ENCODE measurements around the gene TCP11L2. TPM values are rescaled to one million over a fixed set of nuclear protein-coding genes. Genes with fewer than 3 reads are reported as not detected.

The TCP11L2 gene
- total RNA-seq, 4 donors from 2014 or later, result 8.0 to 47.8 (median 41.7) TPM

- in situ Hi-C loops (cut with MboI; ENCODE audit: low pct_ligation_motif_present in 1 of 4, low pct_unique_long_range_greater_than_20kb in 1 of 4, low sequenced_read_pairs in 3 of 4) (no loop called here), intact Hi-C loops (cut with DNase I; ENCODE audit: low total_unique reads) (no loop called here)
- DNase-seq, result no peak
- no peak overlapping the region for H3K4me3 ChIP-seq
- no peaks in the 10 kb centered on the region for H3K9me3 ChIP-seq
- peaks cover 0 to 37% (median 18%) of the 10 kb centered on the region in 4 donors for H3K36me3 ChIP-seq
- H3K27me3 ChIP-seq, result no peaks in the 10 kb centered on the region
- peaks cover 0 to 16% (median 5%) of the 10 kb centered on the region in 4 donors for H3K4me1 ChIP-seq
- no peak overlapping the region for H3K27ac ChIP-seq
- TF ChIP-seq POLR2AphosphoS5 (IDR thresholded peaks at IDR 0.05), result no peak
- TF ChIP-seq POLR2A (IDR thresholded peaks at IDR 0.05), result no peak
- TF ChIP-seq, protein P1, sequence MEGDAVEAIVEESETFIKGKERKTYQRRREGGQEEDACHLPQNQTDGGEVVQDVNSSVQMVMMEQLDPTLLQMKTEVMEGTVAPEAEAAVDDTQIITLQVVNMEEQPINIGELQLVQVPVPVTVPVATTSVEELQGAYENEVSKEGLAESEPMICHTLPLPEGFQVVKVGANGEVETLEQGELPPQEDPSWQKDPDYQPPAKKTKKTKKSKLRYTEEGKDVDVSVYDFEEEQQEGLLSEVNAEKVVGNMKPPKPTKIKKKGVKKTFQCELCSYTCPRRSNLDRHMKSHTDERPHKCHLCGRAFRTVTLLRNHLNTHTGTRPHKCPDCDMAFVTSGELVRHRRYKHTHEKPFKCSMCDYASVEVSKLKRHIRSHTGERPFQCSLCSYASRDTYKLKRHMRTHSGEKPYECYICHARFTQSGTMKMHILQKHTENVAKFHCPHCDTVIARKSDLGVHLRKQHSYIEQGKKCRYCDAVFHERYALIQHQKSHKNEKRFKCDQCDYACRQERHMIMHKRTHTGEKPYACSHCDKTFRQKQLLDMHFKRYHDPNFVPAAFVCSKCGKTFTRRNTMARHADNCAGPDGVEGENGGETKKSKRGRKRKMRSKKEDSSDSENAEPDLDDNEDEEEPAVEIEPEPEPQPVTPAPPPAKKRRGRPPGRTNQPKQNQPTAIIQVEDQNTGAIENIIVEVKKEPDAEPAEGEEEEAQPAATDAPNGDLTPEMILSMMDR (IDR thresholded peaks at IDR 0.05), result no peak
- no peak for TF ChIP-seq EP300 (IDR thresholded peaks at IDR 0.05; ENCODE audit: low read depth)
- WGBS, 2 donors (ENCODE audit: low coverage in 1 of 2), result 71 to 83% methylated on average over 1 to 2 of the region's 2 CpGs
Measured at GRCh38 chr12:106327309-106327869, 24.9 kb downstream of the TCP11L2 start.

DNA sequence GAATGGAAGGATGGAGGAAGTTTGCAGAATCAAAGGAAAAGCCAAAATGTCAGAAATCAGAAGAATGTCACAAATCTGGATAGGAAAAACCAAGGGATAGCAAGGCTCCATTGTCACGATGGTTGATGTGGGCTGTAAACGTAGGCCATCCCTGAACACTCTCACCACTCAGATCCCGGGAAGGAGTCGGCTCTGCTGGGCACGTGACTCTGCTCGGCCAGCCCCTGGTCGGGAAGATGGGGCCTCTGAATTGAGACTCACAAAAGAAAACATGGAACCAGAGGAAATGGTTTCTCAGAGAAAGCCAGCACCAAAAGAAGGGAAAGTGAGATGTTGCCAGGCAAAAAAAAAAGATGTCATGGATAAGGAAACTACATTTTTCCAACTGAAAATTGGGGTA lies 26.2 kb downstream of the TCP11L2 start:
- TF ChIP-seq EP300 (IDR thresholded peaks at IDR 0.05; ENCODE audit: low read depth), result no peak
- TF ChIP-seq, protein P1 (IDR thresholded peaks at IDR 0.05), result no peak
- no peak for TF ChIP-seq POLR2AphosphoS5 (IDR thresholded peaks at IDR 0.05)
- no peak for TF ChIP-seq POLR2A (IDR thresholded peaks at IDR 0.05)
- in situ Hi-C loops (cut with MboI; ENCODE audit: low pct_ligation_motif_present in 1 of 4, low pct_unique_long_range_greater_than_20kb in 1 of 4, low sequenced_read_pairs in 3 of 4), result no loop called here

DNA sequence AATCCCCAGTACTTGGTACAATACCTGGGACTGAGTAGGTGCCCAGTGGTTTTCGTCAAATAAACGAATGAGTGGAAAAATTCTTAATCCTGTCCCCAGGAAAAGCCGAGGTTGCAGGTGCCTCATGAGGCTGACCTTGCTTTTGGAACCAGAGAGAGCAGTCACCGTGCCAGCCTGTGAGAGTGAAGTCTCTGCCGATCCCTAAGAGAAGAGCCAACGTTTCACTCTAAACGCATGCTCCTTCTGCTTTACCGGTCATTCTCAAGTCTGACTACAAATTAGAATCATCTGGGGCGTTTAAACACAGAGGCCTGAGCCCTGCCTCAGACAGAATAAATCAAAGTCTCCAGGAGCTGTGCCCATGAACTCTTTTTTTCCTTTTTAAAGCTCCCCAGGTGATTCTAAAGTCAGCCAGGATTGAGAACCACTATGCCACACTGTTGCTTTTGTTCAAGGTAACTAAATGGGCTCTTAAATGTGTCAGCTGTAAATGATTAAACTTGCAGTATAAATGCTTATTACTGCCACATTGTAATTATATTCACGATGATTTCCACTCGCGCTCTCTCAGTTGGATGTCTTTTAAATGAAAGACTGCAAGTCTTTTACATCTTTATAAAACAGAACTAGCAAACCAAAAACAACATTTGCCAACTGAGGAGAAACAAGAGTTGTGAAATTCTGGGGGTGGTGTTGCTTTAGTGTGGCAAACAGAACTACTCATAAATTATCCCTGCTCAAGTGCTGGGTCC lies 26.9 kb downstream of the TCP11L2 start:
- Histone ChIP-seq H3K4me1 (peaks cover 0 to 16% (median 5%) of the 10 kb centered on the region in 4 donors), H3K9me3 (no peaks in the 10 kb centered on the region), H3K27me3 (no peaks in the 10 kb centered on the region), H3K4me3 (no peak overlapping the region), H3K27ac (peak overlapping the region in 2 of 4 donors; percentile 16 to 35), H3K36me3 (peaks cover 0 to 24% (median 9%) of the 10 kb centered on the region in 4 donors)
- intact Hi-C loops (cut with DNase I; ENCODE audit: low total_unique reads) (no loop called here), in situ Hi-C loops (cut with MboI; ENCODE audit: low pct_ligation_motif_present in 1 of 4, low pct_unique_long_range_greater_than_20kb in 1 of 4, low sequenced_read_pairs in 3 of 4) (no loop called here)
- TF ChIP-seq, protein P1 (IDR thresholded peaks at IDR 0.05), result no peak
- TF ChIP-seq POLR2A (IDR thresholded peaks at IDR 0.05) (no peak), EP300 (IDR thresholded peaks at IDR 0.05; ENCODE audit: low read depth) (no peak), POLR2AphosphoS5 (IDR thresholded peaks at IDR 0.05) (no peak)
- no peak for DNase-seq
- 52 to 61% methylated on average over 5 to 12 of the region's 12 CpGs for WGBS, 2 donors (ENCODE audit: low coverage in 1 of 2)

More for the DNA sequence above, 26.2 kb downstream of the TCP11L2 start:
- peak overlapping the region in 2 of 4 donors; percentile 16 to 35 for H3K27ac ChIP-seq
- no peak for DNase-seq
- H3K4me3 ChIP-seq, result no peak overlapping the region
- peaks cover 0 to 31% (median 12%) of the 10 kb centered on the region in 4 donors for H3K36me3 ChIP-seq
- intact Hi-C loops (cut with DNase I; ENCODE audit: low total_unique reads), result no loop called here
- 67 to 90% methylated on average over 7 of the region's 7 CpGs for WGBS, 2 donors (ENCODE audit: low coverage in 1 of 2)
- no peaks in the 10 kb centered on the region for H3K9me3 ChIP-seq
- H3K27me3 ChIP-seq, result no peaks in the 10 kb centered on the region
- peaks cover 0 to 16% (median 5%) of the 10 kb centered on the region in 4 donors for H3K4me1 ChIP-seq

- H3K4me3 ChIP-seq, result no peak overlapping the region
- WGBS, 2 donors (ENCODE audit: low coverage in 1 of 2), result 77% methylated on average over 2 of the region's 2 CpGs; no CpG with 5 or more reads in 1 of the 2 donors
Measured at GRCh38 chr12:106331599-106331998, 29.1 kb downstream of the TCP11L2 start.

More at GRCh38 chr12:106331599-106331998, 29.1 kb downstream of the TCP11L2 start:
- TF ChIP-seq, protein P1 (IDR thresholded peaks at IDR 0.05), result no peak
- TF ChIP-seq POLR2AphosphoS5 (IDR thresholded peaks at IDR 0.05) (no peak), POLR2A (IDR thresholded peaks at IDR 0.05) (no peak), EP300 (IDR thresholded peaks at IDR 0.05; ENCODE audit: low read depth) (no peak)
- H3K27me3 ChIP-seq, result no peaks in the 10 kb centered on the region
- intact Hi-C loops (cut with DNase I; ENCODE audit: low total_unique reads), result no loop called here
- no peak overlapping the region for H3K27ac ChIP-seq
- in situ Hi-C loops (cut with MboI; ENCODE audit: low pct_ligation_motif_present in 1 of 4, low pct_unique_long_range_greater_than_20kb in 1 of 4, low sequenced_read_pairs in 3 of 4), result no loop called here
- peaks cover 0 to 24% (median 5%) of the 10 kb centered on the region in 4 donors for H3K36me3 ChIP-seq
- peaks cover 0 to 19% (median 5%) of the 10 kb centered on the region in 4 donors for H3K4me1 ChIP-seq
- no peak for DNase-seq
- H3K9me3 ChIP-seq, result no peaks in the 10 kb centered on the region

All from transverse colon (tissue), 4 donors.